GM23338 (cell line): Measurements from ENCODE around the gene ROS1. TPM values are rescaled to one million over a fixed set of nuclear protein-coding genes. Genes with fewer than 3 reads are reported as not detected.

Experiments used
- ATAC-seq: fragments of 200-7000 bp; cut with Tn5 transposase; 3 replicates; pipeline ENCODE4 v1.9.1; 2020
- DNase-seq: peaks from one replicate; pipeline ENCODE4 v3.0.0-alpha.2; 2015; ENCODE audit warnings: low spot score
- H2AFZ ChIP-seq: fragments of 200-600 bp; sonication (generic); 2 replicates; pipeline ENCODE4 v1.8.0; 2016; ENCODE audit warnings: antibody characterized with exemption, mild to moderate bottlenecking, moderate library complexity
- H3F3A ChIP-seq: fragments of 200-600 bp; sonication (generic); replicated peaks from 2 replicates; pipeline ENCODE4 v1.8.0; 2017; ENCODE audit warnings: antibody characterized with exemption, mixed run types, low read depth
- H3K27ac ChIP-seq: fragments of 200-600 bp; sonication (generic); 2 replicates; pipeline ENCODE4 v1.6.1; 2016; ENCODE audit warnings: low read depth
- H3K27me3 ChIP-seq: fragments of 200-600 bp; sonication (generic); 2 replicates; pipeline ENCODE4 v1.8.0; 2016; ENCODE audit warnings: mild to moderate bottlenecking, mixed run types, moderate library complexity; ENCODE audit not compliant: insufficient read depth
- H3K36me3 ChIP-seq: fragments of 200-600 bp; sonication (generic); 2 replicates; pipeline ENCODE4 v1.8.0; 2016; ENCODE audit warnings: mild to moderate bottlenecking; ENCODE audit not compliant: insufficient read depth
- H3K4me1 ChIP-seq: fragments of 200-600 bp; sonication (generic); 2 replicates; pipeline ENCODE4 v1.8.0; 2016; ENCODE audit warnings: mild to moderate bottlenecking, moderate library complexity; ENCODE audit not compliant: insufficient read depth
- H3K4me2 ChIP-seq: fragments of 200-600 bp; sonication (generic); 2 replicates; pipeline ENCODE4 v1.7.1; 2017; ENCODE audit warnings: mixed run types
- H3K4me3 ChIP-seq: fragments of 200-600 bp; sonication (generic); 2 replicates; pipeline ENCODE4 v1.6.1; 2016; ENCODE audit warnings: mixed run types
- H3K79me2 ChIP-seq: fragments of 200-600 bp; sonication (generic); replicated peaks from 2 replicates; pipeline ENCODE4 v1.8.0; 2017; ENCODE audit warnings: mild to moderate bottlenecking; ENCODE audit not compliant: insufficient read depth
- H3K9me2 ChIP-seq: fragments of 200-600 bp; sonication (generic); 2 replicates; pipeline ENCODE4 v1.8.0; 2017; ENCODE audit not compliant: insufficient read depth
- H4K20me1 ChIP-seq: fragments of 200-600 bp; sonication (generic); replicated peaks from 2 replicates; pipeline ENCODE4 v1.8.0; 2017; ENCODE audit warnings: mild to moderate bottlenecking; ENCODE audit not compliant: insufficient read depth
- H3K27ac Mint-ChIP-seq: 2 replicates; pipeline ENCODE4 v1.8.0; 2020; ENCODE audit warnings: inconsistent platforms, mild to moderate bottlenecking, moderate library complexity, mixed read lengths
- H3K27me3 Mint-ChIP-seq: 3 replicates; pipeline ENCODE4 v1.8.0; 2022; ENCODE audit warnings: low read depth, mild to moderate bottlenecking, moderate library complexity, mixed read lengths, inconsistent platforms; ENCODE audit not compliant: insufficient read depth, poor library complexity
- H3K36me3 Mint-ChIP-seq: 3 replicates; pipeline ENCODE4 v1.8.0; 2021; ENCODE audit warnings: low read depth, mild to moderate bottlenecking, inconsistent platforms, moderate library complexity, mixed read lengths
- H3K4me1 Mint-ChIP-seq: 3 replicates; pipeline ENCODE4 v1.8.0; 2020; ENCODE audit warnings: mild to moderate bottlenecking, inconsistent platforms, mixed read lengths
- H3K4me3 Mint-ChIP-seq: 3 replicates; pipeline ENCODE4 v1.8.0; 2021; ENCODE audit warnings: moderate library complexity, mild to moderate bottlenecking, inconsistent platforms, mixed read lengths
- H3K9me3 Mint-ChIP-seq: 3 replicates; pipeline ENCODE4 v1.8.0; 2020; ENCODE audit warnings: moderate library complexity, mild to moderate bottlenecking, inconsistent platforms, mixed read lengths
- CREB1 ChIP-seq: fragments of 250-450 bp; sonication (Bioruptor Pico); IDR thresholded peaks from 2 replicates; pipeline ENCODE4 v1.5.0; 2020; ENCODE audit warnings: low read depth, mild to moderate bottlenecking, moderate library complexity
- CTCF ChIP-seq, 2 experiments: fragments of 200-600 bp in 1 of 2; sonication (generic) in 1 of 2; conservative IDR thresholded peaks; 2 replicates each; pipeline versions ENCODE4 v1.5.1 to v1.6.1; 2016 to 2017; ENCODE audit warnings: antibody characterized with exemption in 2 of 2, low read depth in 2 of 2, mild to moderate bottlenecking in 2 of 2, moderate library complexity in 1 of 2
- ETS1 ChIP-seq: IDR thresholded peaks from 2 replicates; pipeline ENCODE4 v1.6.1; 2016; ENCODE audit warnings: antibody characterized with exemption
- EZH2 ChIP-seq: fragments of 200-600 bp; sonication (generic); IDR thresholded peaks from one replicate; pipeline ENCODE4 v1.8.0; 2017; ENCODE audit warnings: antibody characterized with exemption, mild to moderate bottlenecking, low read depth; ENCODE audit not compliant: unreplicated experiment
- EZH2phosphoT487 ChIP-seq: fragments of 200-600 bp; sonication (generic); IDR thresholded peaks from one replicate; pipeline ENCODE4 v1.8.1; 2018; ENCODE audit warnings: antibody characterized with exemption; ENCODE audit not compliant: unreplicated experiment
- JUNB ChIP-seq: IDR thresholded peaks from one replicate; pipeline ENCODE4 v1.6.1; 2016; ENCODE audit warnings: antibody characterized with exemption; ENCODE audit not compliant: unreplicated experiment
- NANOG ChIP-seq: IDR thresholded peaks from 2 replicates; pipeline ENCODE4 v1.6.1; 2016; ENCODE audit warnings: antibody characterized with exemption, borderline replicate concordance
- POLR2AphosphoS5 ChIP-seq: IDR thresholded peaks from 2 replicates; pipeline ENCODE4 v1.6.1; 2016; ENCODE audit warnings: antibody characterized with exemption, low read depth
- REST ChIP-seq: IDR thresholded peaks from one replicate; pipeline ENCODE4 v1.6.1; 2018; ENCODE audit warnings: antibody characterized with exemption; ENCODE audit not compliant: unreplicated experiment
- STAT1 ChIP-seq: IDR thresholded peaks from one replicate; pipeline ENCODE4 v1.6.1; 2016; ENCODE audit warnings: antibody characterized with exemption; ENCODE audit not compliant: unreplicated experiment
- ZNF114 ChIP-seq: fragments of 250-450 bp; sonication (Bioruptor Pico); IDR thresholded peaks from 2 replicates; pipeline ENCODE4 v1.5.0; 2020; ENCODE audit warnings: mild to moderate bottlenecking, moderate library complexity
- ZNF331 ChIP-seq: fragments of 250-450 bp; sonication (Bioruptor Pico); IDR thresholded peaks from 2 replicates; pipeline ENCODE4 v1.5.0; 2020; ENCODE audit warnings: low read depth, mild to moderate bottlenecking, moderate library complexity
- ZNF462 ChIP-seq: fragments of 250-450 bp; sonication (Bioruptor Pico); IDR thresholded peaks from 2 replicates; pipeline ENCODE4 v1.5.0; 2020; ENCODE audit warnings: mild to moderate bottlenecking, moderate library complexity
- polyA plus RNA-seq: library from polyadenylated mRNA; unstranded; fragments of >200 nt; fragmentation: Nextera tagmentation; extraction: Ambion mirVana; gene quantifications from 2 replicates; pipeline ENCODE4 v1.2.1, GENCODE V29; 2016
- total RNA-seq: library from RNA; depleted of rRNA; stranded (reverse); fragments of >200 nt; shearing (Covaris generic); gene quantifications from 2 replicates; pipeline ENCODE4 v1.2.3, GENCODE V29; 2014

ROS1 gene
- total and polyA plus RNA-seq, 2 experiments from 2014 or later: not detected

- TF ChIP-seq NANOG (no peak), CREB1 (no peak), STAT1 (no peak), CTCF (conservative IDR thresholded peaks at IDR 0.05; ENCODE audit: low read depth in 2 of 2) (no peak), EZH2phosphoT487 (no peak), EZH2 (no peak), JUNB (no peak), REST (no peak), ZNF114 (CRISPR knock-in tag) (no peak), ZNF462 (CRISPR knock-in tag) (no peak), POLR2AphosphoS5 (no peak), ETS1 (no peak), ZNF331 (CRISPR knock-in tag) (no peak)
- Mint-ChIP-seq H3K4me3 (no peak overlapping the region), H3K27me3 (peaks cover 5% of the 10 kb centered on the region), H3K9me3 (no peaks in the 10 kb centered on the region; the same call in 2 of the 3 replicates), H3K27ac (no peak overlapping the region), H3K4me1 (no peaks in the 10 kb centered on the region), H3K36me3 (no peaks in the 10 kb centered on the region)
- Histone ChIP-seq H3F3A (no peaks in the 10 kb centered on the region), H3K4me2 (no peak overlapping the region), H3K9me2 (no peaks in the 10 kb centered on the region; the same call in 1 of the 2 replicates), H3K4me1 (no peaks in the 10 kb centered on the region), H3K27me3 (no peaks in the 10 kb centered on the region), H2AFZ (no peak overlapping the region), H4K20me1 (no peaks in the 10 kb centered on the region), H3K79me2 (no peaks in the 10 kb centered on the region), H3K36me3 (no peaks in the 10 kb centered on the region), H3K4me3 (no peak overlapping the region), H3K27ac (no peak overlapping the region)
- no peak for DNase-seq
- ATAC-seq: no peak
Observed at GRCh38 chr6:117467876-117468275, 42.1 kb upstream of the ROS1 start.
